NCI-H1694 (cell line): Measurements from ENCODE around the gene ZNF541.

Experiments
- DNase-seq: peaks from one replicate; lab custom pipeline; 2025; lab: John Stamatoyannopoulos, UW

The ZNF541 gene, protein sequence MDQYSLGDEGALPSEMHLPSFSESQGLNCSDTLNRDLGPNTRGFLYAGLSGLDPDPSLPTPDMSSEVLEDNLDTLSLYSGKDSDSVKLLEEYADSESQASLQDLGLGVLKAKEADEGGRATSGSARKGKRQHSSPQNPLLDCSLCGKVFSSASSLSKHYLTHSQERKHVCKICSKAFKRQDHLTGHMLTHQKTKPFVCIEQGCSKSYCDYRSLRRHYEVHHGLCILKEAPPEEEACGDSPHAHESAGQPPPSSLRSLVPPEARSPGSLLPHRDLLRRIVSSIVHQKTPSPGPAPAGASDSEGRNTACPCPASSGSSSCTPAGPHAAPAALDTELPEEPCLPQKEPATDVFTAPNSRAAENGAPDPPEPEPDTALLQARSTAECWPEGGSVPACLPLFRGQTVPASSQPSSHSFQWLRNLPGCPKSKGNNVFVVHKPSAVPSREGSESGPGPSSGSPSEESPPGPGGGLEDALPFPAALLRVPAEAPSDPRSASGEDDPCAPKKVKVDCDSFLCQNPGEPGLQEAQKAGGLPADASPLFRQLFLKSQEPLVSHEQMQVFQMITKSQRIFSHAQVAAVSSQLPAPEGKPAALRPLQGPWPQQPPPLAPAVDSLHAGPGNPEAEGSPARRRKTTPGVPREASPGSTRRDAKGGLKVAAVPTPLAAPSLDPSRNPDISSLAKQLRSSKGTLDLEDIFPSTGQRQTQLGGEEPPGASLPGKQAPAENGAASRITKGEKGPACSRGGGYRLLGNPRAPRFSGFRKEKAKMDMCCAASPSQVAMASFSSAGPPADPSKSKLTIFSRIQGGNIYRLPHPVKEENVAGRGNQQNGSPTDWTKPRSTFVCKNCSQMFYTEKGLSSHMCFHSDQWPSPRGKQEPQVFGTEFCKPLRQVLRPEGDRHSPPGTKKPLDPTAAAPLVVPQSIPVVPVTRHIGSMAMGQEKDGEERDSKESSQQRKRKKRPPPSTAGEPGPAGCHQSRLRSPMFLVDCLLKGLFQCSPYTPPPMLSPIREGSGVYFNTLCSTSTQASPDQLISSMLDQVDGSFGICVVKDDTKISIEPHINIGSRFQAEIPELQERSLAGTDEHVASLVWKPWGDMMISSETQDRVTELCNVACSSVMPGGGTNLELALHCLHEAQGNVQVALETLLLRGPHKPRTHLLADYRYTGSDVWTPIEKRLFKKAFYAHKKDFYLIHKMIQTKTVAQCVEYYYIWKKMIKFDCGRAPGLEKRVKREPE (N-terminal part only)

DNA sequence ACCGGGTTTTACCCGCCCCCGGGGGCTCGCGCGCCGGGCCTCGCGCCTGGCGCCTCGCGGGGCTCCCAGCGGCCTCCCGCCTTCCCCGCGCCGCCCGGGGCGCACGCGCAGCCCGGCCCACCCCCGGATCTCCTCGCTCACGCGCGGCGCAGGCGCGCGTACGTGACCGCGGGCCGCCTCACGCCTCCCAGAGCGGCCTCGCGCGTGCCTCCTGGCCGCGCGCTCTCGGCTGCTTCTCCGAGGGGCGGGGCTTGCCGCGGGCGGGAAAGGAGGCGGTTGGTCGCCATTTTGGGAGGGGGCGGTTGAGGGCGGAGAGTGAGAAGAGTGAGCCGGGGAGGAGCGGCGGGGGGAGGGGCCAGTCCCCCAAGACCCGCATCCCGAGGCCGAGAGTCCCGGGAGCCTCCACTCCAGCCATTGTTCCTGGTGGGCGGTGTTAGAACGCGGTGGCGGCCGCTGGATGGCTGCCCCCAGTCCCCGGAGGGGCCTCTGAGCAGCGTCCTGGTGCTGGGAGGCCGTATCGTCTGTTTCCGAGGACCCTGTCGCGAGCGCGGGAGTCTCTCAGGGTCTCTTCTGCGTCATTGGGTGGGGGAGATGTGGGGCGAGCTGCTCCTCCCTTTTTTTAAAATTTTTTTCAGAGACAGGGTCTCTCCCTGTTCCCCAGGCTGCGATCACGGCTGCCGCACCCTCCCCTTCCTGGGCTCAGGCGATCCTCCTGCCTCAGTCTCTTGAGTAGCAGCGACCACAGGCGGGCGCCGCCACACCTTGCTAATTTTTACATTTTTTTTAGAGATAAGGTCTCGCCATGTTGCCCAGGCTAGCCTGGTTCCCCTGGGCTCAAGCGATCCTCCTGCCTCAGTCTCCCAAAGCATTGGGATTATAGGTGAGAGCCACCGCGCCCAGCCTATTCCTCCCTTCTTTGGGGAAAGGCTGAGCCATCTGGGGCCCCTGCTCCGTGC, at the start of gene ZNF541:
Gene ZNF541 (minus strand): TSS at position 78 of the 956 bp plus-strand sequence. CDS start 17,292 bp downstream, outside the sequence.
- no peak for DNase-seq

DNA sequence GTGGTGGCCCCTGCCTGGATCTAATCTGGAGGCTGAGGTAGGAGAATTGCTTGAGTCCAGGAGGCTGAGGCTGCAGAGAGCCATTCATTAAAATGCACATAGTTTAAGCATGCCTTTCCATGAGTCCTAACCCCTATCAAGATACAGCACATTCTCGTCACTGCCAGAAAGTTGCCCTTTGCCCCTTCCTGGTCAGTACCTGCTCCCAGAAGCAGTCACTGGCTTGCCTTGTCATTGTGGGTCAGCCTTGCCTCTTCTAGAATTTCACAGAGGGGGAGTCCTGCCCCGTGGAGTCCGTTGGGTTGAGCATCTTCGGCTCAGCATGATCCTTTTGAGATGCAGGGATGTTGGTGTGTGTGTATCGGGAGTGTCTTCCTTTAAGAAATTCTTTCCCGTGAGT, 46.8 kb upstream of the ZNF541 start:
- DNase-seq: no peak

DNA sequence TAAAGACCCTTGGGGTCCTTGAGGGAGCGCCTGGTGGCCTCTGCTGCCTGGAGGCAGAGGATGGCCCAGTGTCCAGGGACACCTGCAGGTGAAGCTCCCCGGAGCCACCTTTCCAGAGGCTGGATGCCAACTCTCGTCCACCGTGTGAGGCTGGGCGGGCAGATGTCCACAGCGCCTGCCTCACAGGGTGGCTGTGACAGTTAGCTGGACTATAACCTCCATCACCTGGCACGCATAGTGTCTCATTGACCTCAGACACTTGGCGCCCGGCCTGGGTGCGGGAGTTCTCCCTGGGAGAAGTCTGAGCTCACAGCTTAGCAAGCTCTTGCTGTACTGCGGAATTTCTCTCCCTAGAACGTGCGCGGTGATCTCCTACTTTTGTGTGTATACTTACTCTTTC, 45.8 kb upstream of the ZNF541 start:
- DNase-seq: no peak

DNA sequence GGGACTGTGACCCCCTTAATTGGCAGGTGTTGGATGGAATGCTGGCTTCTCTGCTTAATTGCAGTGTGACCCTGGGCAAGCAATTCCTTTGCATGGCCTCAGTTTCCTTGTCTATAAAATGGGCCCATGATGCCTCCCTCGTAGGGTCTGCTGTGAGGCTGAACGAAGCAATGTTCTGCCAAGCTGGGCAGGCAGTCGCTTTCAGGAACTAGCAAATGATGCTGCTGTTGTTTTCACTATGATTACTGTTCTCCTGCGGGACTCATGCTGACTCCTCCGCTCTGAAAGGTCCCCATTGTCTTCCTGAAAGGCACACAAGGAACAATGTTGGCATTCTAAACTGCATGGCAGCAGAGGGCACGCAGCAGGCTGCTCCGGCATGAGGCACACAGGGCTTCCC, 42.8 kb upstream of the ZNF541 start:
- DNase-seq: no peak

DNA sequence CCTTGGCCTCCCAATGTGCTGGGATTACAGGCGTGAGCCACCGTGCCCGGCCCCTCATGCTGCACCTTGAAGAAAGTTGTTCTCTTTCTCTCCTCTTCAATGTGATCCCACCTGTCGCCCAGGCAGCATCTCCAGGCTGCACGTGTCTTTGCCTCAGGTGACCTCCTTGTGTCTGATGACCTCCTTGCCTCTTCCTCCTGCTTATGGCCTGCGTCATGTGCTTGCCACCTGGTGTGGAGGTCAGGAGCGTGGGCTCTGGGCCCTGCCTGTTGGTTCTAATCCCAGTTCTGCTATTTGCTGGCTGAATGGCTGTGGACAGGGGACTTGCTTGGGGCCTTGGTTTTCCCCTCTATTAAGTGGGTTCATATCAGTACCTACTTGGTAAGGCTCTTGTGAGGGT, 42.3 kb upstream of the ZNF541 start:
- DNase-seq: no peak

DNA sequence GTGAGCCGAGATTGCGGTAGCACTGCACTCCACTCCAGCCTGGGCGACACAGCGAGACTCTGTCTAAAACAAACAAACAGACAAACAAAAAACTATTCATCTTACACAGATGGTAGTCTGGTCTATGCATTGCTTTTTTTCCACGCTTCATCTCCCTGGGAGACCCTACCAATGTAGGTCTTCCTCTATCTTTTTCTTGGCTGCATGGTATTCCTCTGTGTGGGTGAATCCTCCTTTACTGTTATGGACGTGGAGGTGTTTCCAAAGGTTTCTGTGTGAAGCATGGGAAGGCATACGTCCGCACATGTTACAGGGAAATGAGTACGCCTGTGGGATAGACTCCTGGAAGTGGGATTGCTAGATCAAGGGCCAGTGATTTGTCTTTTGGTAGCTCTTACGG, 41.6 kb upstream of the ZNF541 start:
- no peak for DNase-seq

DNA sequence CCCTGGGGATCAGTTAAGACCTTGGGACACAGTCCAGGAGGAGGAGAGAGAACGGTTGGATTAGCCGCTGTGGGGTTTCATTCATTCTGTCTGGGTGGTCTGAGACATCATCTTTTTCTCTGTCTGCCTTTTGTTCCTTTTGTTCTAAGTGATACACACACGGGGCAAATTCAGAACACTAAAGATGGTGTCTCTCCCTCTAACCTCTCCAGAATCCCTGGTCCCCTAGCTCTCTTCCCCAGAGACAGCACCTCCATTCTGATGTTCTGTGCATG, 41.0 kb upstream of the ZNF541 start:
- DNase-seq: no peak

DNA sequence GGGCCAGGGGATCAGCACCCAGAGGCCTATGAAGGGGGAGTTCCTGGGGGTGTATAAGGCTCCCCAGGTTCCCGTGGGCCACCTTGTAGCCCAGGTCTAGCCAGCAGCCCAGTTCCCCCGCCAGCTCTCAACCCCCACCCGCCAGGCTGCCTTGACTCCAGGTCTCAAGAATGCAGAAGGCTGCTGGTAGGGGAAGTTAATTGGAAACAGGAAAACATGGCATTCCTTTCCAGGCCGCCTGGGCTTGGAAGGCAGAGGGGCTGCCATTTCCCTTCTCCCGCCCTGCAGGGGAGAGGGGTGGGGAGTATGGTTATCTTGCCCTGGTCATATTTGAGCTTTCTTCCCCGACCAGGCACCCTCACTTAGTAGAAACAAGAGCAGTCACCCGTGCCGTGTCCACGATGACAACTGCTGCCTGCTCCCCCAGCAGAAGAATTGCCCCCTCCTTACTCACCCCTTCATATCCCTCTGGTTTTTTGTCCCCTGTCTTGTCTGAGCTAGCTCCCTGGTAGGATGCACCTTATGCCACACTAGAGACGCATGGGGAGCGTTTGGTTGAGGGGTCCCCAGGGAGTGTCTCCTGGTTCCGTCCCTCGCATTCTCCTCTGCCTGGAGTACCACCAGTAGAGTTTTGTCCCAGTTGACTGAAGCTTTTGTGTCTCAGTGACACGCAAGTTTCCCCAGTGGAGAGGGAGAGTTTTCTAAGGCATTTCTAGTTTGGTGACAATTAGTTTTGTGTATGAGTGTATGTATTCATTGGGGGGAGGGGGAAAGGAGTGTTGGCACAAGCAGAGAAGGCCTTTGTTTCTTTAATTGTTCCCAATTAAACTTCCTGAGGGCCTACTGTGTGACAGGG, 40.4 kb upstream of the ZNF541 start:
- no peak for DNase-seq

DNA sequence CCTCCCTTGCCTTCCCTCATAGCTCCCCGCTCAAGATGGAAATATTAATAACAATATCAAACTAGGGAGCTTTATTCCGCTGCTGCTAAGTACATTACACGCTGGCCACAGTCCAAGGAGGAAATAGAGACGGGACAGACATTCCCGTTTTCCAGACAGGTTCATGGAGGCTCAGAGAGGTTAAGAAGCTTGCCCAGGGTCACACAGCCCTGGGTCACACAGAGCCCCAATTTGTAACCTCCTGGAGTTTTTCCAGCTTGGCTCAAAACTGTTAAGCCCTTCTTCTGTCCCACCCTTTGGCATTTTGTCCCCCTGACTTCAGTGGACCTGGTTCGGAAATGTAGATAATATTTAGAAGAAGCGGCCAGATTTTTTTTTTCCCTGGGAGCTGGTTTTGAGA, 38.0 kb upstream of the ZNF541 start:
- no peak for DNase-seq

DNA sequence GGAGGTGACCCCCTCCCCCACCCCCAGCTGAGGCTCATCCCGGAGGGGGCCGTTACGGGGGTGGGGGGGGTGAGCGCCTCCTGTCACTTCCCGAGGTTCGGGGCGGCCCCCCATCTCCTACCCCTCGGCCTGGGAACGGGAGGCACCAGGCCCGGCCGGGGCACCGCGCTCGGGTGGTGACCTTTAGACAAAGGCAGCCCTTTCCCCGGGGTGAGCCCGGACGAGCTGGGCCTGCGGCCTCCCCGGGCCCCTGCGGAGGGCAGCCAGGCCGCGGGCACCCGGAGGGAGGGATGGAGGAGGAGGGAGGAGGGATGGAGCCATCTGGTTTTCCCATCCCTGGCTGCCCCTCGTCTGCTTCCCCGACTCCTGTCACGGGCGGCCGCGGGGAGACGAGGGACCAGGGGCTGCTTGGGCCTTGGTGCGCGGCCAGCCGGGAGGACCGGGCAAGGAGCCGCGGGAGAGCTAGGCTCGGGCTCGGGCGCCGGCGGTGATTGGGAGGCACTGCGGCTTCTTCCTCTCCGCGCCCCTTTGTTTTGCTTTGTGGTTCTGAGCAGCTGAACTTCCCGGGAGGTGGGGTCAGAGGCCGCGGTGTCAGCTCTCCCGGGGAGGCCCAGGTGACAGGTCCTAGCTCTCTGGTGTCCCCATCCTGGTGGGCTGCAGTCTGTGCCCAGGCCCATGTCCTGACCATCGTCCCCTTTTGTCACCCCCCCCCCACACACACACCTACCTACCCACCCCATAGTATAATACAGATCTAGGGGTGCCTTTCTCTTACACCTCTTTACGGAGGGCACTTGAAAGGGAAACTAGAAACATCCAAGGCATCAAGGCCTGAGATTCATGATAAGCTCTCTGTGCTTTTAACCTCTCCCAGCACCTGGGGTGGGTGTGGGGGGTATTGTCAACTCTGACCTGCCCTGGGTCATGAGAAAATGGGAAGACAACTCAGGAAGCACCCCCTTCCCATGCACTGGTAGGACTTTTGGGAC, 37.3 kb upstream of the ZNF541 start:
- no peak for DNase-seq

DNA sequence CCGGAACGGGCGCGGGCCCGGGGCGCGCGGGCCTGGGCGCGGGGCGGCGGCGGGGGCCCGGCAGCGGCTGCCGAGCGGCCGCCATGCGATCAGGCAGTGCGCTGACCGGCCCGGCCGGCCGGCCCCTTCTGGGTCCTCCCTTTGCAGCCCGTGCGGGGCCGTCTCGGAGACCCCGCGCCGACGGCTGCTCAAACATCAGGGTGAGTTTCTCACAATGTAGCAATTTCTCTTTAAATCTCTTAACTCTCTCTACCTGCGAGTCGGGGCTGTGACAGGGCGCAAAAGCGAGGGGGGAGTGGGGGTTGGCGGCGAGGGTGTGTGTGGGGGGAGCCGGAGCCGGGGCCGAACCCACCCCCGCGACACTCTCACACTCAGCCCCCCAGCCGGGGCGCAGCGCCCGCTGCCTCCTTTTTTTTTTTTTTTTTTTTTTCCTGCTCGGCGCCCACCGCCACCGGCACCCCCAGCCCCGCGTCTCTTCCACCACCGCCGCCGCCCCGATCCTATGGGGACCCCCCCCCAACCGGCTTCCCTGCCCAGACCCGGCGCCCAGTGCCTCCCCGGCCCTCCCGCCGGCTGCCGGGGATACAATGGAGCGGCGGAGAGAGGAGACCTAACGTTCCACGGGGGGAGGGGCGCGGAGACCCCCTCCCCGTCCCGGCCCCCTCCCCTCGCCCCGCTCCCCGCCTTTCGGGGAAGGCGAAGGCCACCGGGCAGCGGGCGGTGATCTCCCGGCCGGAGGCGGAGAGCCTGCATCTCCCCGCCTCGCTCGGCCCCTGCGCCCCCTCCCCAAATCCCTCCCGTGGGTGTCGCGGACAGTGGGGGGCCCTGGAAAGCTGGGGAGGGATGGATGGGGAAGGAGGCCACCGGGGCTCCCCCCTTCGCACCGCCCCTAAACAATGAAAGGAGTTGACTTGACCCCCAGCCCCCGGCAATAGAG, 36.3 kb upstream of the ZNF541 start, which contains the start of gene BICRA:
Gene BICRA (plus strand): TSS at position 166 of the 937 bp plus-strand sequence. CDS start 64,441 bp downstream, outside the sequence.
- peak; percentile 53 for DNase-seq

DNA sequence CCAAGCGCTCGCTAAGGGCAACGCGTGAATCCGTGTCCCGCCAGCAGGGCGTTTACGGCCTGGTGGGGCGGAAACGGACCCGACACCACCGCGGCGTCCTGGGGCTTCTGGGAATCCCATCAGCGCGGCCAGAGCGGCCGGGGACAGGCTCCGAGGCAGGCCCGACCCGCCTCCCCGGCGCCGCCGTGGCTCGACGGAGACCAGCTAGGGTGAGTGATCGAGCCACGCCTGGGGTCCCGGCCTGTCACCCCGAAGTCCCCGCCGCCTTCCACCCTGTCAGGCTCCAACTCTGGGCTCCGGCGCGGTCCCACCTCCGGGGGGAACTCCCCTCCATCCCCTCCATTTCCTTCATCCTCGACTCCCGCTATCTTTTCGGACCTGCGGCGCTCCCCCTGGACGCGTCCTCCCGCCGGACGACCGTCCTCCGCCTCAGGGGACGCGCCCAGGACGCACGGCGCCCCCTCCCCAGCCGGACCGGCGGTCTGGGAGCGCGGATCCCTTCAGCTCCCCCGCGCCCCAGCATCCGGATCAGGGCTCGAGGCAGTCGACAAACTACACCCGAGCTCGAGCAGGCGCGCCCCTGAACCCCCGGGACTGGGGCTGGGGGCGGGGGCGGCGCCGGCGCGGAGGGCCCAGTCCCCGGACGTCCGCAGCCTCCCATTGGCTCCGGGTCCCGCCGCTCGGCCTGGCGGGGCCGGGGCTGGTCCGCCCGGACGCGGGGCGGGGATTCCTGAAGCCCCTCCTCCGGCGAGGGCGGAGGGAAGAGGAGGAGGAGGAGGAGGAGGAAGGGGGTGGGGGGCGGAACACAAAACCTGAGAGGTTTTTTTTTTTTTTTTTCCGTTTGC, 35.3 kb upstream of the ZNF541 start:
- DNase-seq: peak; percentile 73

DNA sequence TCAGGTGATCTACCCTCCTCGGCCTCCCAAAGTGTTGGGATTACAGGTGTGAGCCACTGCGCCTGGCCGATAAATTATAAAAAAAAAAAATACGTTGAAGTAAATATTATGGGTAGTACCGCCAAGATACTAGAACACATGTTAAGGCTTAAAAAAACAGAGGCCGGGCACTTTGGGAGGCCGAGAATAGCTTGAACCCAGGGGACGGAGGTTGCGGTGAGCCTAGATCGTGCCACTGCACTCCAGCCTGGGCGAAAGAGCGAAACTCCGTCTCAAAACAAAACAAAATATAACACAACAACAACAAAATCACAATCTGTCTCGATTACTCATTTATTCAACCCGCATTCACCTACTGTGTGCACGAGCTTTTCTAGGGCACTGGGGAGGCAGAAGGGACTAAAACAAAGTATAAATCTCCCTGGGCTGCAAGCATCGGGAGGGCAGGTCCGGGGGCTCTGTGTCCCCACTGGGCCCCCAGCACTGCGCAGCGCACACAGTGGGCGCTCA, 34.7 kb upstream of the ZNF541 start:
- DNase-seq: no peak

DNA sequence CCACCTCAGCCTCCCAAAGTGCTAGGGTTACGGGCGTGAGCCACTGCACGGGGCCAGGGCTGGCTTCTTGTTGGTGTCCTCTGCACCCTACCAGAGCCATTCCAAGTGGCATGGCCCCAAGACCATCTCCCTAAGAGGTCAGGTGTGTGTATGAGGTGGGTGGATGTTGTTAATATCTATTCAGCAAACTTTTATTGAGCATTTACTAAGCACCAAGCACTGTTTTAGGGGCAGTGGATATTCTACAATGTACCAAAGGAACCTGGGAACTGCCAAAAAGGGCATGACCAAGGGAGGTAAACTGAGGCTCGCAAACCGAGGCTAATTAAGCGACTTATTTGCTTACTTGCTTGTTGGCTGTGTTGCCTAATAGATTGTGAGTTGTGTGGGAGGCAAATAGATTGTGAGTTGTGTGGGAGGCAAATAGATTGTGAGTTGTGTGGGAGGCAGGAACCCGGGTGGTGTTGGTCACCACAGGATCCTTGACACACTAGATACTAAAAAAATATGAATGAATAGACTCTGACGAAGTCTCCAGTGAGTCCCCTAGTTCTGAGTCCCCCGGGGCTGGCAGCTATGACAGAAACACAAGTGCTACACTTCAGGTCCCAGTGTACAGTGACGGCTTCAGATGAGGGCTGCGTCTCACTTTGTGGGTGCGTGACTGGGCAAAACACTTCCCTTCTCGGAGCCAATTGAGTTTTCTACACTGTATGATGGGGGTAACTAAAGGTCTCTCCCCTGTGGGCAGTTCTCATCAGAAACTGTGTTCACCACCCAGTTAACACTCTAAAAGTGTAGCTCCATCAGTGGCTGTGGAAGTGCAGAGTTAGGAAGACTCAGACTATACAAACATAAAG, 31.0 kb upstream of the ZNF541 start:
- DNase-seq: no peak

DNA sequence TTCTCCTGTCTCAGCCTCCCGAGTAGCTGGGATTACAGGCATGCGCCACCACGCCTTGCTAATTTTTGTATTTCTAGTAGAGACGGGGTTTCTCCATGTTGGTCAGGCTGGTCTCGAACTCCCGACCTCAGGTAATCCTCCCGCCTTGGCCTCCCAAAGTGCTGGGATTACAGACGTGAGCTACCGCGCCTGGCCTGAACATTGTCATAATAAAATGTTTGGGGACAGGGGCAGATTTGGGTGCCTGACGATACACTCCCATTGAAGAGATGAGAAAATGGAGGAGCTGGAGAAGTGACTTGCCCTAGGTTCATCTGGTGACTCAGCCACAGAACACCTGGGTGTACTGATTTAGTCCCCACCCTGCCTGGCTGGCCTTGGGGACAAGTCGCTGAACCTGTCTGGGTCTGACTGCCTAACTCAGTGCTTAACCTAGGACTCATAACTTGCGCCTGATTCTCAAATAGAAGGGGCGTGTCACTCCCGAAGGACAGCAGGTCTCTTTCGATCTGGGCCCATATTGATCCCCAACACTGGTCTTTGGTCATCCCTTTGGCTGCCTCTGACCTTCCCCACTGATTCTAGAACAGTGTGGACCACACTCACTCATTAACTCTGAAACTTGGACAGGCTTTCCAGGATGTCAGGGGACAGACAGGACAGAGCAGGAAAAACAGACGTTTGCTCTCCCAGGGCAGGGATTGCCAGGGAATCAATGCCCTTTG, 28.4 kb upstream of the ZNF541 start:
- DNase-seq: no peak
